HepG2 (cell line): ENCODE data around the gene NPIPB6. TPM values are rescaled to one million over a fixed set of nuclear protein-coding genes. Genes with fewer than 3 reads are reported as not detected.
A peak's percentile ranks its signal among the peaks of the same experiment; 100 is the strongest.

ENCODE experiments used
- ASH2L ChIP-seq: fragments of 300-600, 200-600 bp; sonication (generic); IDR thresholded peaks from 2 replicates; pipeline ENCODE4 v1.7.0; 2017; ENCODE audit warnings: low read depth, mild to moderate bottlenecking, moderate library complexity, mixed read lengths, low read length; ENCODE audit not compliant: insufficient read length
- CEBPG ChIP-seq: IDR thresholded peaks from 2 replicates; pipeline ENCODE4 v1.6.1; 2016
- HNRNPL ChIP-seq: fragments of 200-400 bp; formaldehyde crosslinking; IDR thresholded peaks from 2 replicates; pipeline ENCODE4 v1.6.1; 2017; ENCODE audit warnings: mild to moderate bottlenecking, low read depth, low read length
- JDP2 ChIP-seq: sonication (generic); formaldehyde crosslinking; IDR thresholded peaks from 2 replicates; pipeline ENCODE4 v1.8.1; 2022; ENCODE audit warnings: missing genetic modification reagents, borderline replicate concordance
- KDM4B ChIP-seq: sonication (generic); formaldehyde crosslinking; IDR thresholded peaks from 2 replicates; pipeline ENCODE4 v1.4.0; 2020; ENCODE audit warnings: missing genetic modification reagents
- NBN ChIP-seq: fragments of 450-650 bp; conservative IDR thresholded peaks from 2 replicates; pipeline ENCODE4 v1.6.1; 2017
- NFIB ChIP-seq: sonication (generic); formaldehyde crosslinking; IDR thresholded peaks from 2 replicates; pipeline ENCODE4 v1.9.0; 2021; ENCODE audit warnings: missing genetic modification reagents, mild to moderate bottlenecking, borderline replicate concordance
- POLR2G ChIP-seq: fragments of 200-400 bp; formaldehyde crosslinking; IDR thresholded peaks from 2 replicates; pipeline ENCODE4 v1.6.1; 2018; ENCODE audit warnings: mild to moderate bottlenecking, low read depth, low read length, moderate library complexity
- RAD21 ChIP-seq: fragments of 450-650 bp; formaldehyde crosslinking; IDR thresholded peaks from 2 replicates; pipeline ENCODE4 v1.5.0; 2020; ENCODE audit warnings: mild to moderate bottlenecking
- RBM22 ChIP-seq: fragments of 200-400 bp; formaldehyde crosslinking; optimal IDR thresholded peaks from 2 replicates; pipeline ENCODE3; 2017; ENCODE audit warnings: mild to moderate bottlenecking, low read length, moderate library complexity
- RNF2 ChIP-seq: fragments of 450-650 bp; conservative IDR thresholded peaks from 2 replicates; pipeline ENCODE4 v1.6.1; 2016; ENCODE audit warnings: low read depth
- SP5 ChIP-seq: IDR thresholded peaks from 2 replicates; pipeline ENCODE4 v1.6.1; 2016; ENCODE audit warnings: low read depth, borderline replicate concordance
- ZKSCAN1 ChIP-seq: fragments of 150-350 bp; IDR thresholded peaks from 2 replicates; pipeline ENCODE4 v1.6.1; 2014; ENCODE audit warnings: low read length
- ZNF543 ChIP-seq: sonication (generic); formaldehyde crosslinking; IDR thresholded peaks from 2 replicates; pipeline ENCODE4 v1.4.0; 2020; ENCODE audit warnings: mild to moderate bottlenecking, missing genetic modification reagents
- ZNF768 ChIP-seq: sonication (generic); formaldehyde crosslinking; IDR thresholded peaks from 2 replicates; pipeline ENCODE4 v1.4.0; 2020; ENCODE audit warnings: missing genetic modification reagents
- ZNF841 ChIP-seq: sonication (generic); formaldehyde crosslinking; IDR thresholded peaks from 2 replicates; pipeline ENCODE4 v1.8.1; 2023; ENCODE audit warnings: missing genetic modification reagents, borderline replicate concordance
- polyA plus RNA-seq, 8 experiments: library from polyadenylated mRNA; depleted of rRNA in 3 of 8; stranded (reverse) in 7 of 8; unstranded in 1 of 8; fragments of >200 nt; fragmentation: Illumina TruSeq in 4 of 8; extraction: Trizol in 4 of 8; gene quantifications; 2 replicates each; pipeline versions ENCODE4 v1.2.1 to v1.2.3, GENCODE V29; 2011 to 2016; ENCODE audit warnings: low read depth in 4 of 8, missing spikeins in 1 of 8, mixed read lengths in 1 of 8; ENCODE audit not compliant: insufficient read depth in 1 of 8
- total RNA-seq, 5 experiments: library from RNA; depleted of rRNA; stranded (reverse); fragments of >200 nt; fragmentation: Illumina TruSeq; extraction: Trizol; gene quantifications; 2 replicates each; pipeline ENCODE4 v1.2.3, GENCODE V29; 2016; ENCODE audit warnings: low read depth in 1 of 5
- TF ChIP-seq, protein P1 (sequence below): sonication (generic); formaldehyde crosslinking; IDR thresholded peaks from 2 replicates; pipeline ENCODE4 v1.4.0; 2020; ENCODE audit warnings: missing genetic modification reagents
- TF ChIP-seq, protein P2 (sequence below): sonication (generic); formaldehyde crosslinking; IDR thresholded peaks from 2 replicates; pipeline ENCODE4; 2020; ENCODE audit warnings: missing genetic modification reagents, mild to moderate bottlenecking, borderline replicate concordance
- TF ChIP-seq, protein P3 (sequence below): sonication (generic); formaldehyde crosslinking; IDR thresholded peaks from 2 replicates; pipeline ENCODE4 v1.4.0; 2020; ENCODE audit warnings: mild to moderate bottlenecking, missing genetic modification reagents
- TF ChIP-seq, protein P4 (sequence below): sonication (generic); formaldehyde crosslinking; IDR thresholded peaks from 2 replicates; pipeline ENCODE4 v1.4.0; 2020; ENCODE audit warnings: mild to moderate bottlenecking, missing genetic modification reagents, borderline replicate concordance

NPIPB6 gene
- total and polyA plus RNA-seq, 2 of the 13 experiments (the other 11 are each of a cell fraction or from before 2014, with no cell fraction given): 0.25 TPM; not detected in 1

DNA sequence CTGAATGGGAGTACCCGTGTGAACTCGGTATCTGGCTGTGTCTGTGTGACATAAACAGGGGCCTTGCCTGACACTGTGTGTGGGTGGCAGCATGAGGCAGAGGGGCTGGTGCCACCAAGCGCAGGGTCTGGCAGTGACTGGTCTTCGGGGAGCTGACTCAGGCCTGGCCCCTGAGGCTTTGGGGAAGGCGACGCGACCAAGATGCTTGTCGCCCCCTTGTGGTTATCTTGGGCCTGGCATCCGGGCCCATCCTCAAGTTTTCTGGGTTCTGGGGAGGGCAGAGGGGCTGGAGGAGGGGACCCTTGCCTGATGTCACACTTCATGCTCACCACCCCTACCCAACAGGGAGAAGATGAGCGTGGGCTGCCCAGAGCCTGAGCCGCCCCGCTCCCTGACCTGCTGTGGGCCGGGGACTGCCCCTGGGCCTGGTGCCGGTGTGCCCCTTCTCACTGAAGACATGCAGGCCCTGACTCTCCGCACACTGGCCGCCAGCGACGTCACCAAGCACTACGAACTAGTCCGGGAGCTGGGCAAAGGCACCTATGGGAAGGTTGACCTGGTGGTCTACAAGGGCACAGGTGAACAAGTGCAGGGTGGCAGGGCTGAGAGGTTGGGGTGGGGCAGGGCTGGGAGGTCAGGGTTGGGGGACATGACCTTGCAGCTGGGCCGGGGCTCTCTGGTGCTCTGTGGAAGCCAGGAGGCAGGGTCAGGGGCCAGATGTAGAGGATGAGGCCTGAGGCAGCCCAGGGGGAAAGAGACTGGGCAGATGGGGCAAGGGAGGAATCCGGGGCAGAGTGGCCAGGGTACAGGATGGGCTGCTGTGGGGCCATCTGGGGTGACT lies 46.0 kb downstream of the NPIPB6 start (continued):
- TF ChIP-seq, protein P1, sequence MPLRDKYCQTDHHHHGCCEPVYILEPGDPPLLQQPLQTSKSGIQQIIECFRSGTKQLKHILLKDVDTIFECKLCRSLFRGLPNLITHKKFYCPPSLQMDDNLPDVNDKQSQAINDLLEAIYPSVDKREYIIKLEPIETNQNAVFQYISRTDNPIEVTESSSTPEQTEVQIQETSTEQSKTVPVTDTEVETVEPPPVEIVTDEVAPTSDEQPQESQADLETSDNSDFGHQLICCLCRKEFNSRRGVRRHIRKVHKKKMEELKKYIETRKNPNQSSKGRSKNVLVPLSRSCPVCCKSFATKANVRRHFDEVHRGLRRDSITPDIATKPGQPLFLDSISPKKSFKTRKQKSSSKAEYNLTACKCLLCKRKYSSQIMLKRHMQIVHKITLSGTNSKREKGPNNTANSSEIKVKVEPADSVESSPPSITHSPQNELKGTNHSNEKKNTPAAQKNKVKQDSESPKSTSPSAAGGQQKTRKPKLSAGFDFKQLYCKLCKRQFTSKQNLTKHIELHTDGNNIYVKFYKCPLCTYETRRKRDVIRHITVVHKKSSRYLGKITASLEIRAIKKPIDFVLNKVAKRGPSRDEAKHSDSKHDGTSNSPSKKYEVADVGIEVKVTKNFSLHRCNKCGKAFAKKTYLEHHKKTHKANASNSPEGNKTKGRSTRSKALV (CRISPR knock-in tag): no peak
- TF ChIP-seq POLR2G (no peak), RBM22 (no peak), NBN (no peak), KDM4B (no peak), CEBPG (CRISPR knock-in tag) (no peak), HNRNPL (peak; percentile 72; the same call in 1 of the 2 replicates), ZNF543 (CRISPR knock-in tag) (no peak), JDP2 (CRISPR knock-in tag) (no peak), ASH2L (no peak), ZKSCAN1 (no peak), RAD21 (CRISPR knock-in tag) (peak; percentile 80), SP5 (no peak), ZNF841 (CRISPR knock-in tag) (no peak), NFIB (CRISPR knock-in tag) (no peak), ZNF768 (0 out of 2 replicates have a peak, but pooled peaks have one; percentile 27), RNF2 (0 out of 2 replicates have a peak, but pooled peaks have one; percentile 26)
- TF ChIP-seq, protein P2, sequence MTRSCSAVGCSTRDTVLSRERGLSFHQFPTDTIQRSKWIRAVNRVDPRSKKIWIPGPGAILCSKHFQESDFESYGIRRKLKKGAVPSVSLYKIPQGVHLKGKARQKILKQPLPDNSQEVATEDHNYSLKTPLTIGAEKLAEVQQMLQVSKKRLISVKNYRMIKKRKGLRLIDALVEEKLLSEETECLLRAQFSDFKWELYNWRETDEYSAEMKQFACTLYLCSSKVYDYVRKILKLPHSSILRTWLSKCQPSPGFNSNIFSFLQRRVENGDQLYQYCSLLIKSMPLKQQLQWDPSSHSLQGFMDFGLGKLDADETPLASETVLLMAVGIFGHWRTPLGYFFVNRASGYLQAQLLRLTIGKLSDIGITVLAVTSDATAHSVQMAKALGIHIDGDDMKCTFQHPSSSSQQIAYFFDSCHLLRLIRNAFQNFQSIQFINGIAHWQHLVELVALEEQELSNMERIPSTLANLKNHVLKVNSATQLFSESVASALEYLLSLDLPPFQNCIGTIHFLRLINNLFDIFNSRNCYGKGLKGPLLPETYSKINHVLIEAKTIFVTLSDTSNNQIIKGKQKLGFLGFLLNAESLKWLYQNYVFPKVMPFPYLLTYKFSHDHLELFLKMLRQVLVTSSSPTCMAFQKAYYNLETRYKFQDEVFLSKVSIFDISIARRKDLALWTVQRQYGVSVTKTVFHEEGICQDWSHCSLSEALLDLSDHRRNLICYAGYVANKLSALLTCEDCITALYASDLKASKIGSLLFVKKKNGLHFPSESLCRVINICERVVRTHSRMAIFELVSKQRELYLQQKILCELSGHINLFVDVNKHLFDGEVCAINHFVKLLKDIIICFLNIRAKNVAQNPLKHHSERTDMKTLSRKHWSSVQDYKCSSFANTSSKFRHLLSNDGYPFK: no peak
- TF ChIP-seq, protein P3, sequence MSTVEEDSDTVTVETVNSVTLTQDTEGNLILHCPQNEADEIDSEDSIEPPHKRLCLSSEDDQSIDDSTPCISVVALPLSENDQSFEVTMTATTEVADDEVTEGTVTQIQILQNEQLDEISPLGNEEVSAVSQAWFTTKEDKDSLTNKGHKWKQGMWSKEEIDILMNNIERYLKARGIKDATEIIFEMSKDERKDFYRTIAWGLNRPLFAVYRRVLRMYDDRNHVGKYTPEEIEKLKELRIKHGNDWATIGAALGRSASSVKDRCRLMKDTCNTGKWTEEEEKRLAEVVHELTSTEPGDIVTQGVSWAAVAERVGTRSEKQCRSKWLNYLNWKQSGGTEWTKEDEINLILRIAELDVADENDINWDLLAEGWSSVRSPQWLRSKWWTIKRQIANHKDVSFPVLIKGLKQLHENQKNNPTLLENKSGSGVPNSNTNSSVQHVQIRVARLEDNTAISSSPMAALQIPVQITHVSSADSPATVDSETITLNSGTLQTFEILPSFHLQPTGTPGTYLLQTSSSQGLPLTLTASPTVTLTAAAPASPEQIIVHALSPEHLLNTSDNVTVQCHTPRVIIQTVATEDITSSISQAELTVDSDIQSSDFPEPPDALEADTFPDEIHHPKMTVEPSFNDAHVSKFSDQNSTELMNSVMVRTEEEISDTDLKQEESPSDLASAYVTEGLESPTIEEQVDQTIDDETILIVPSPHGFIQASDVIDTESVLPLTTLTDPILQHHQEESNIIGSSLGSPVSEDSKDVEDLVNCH (CRISPR knock-in tag): no peak
- TF ChIP-seq, protein P4, sequence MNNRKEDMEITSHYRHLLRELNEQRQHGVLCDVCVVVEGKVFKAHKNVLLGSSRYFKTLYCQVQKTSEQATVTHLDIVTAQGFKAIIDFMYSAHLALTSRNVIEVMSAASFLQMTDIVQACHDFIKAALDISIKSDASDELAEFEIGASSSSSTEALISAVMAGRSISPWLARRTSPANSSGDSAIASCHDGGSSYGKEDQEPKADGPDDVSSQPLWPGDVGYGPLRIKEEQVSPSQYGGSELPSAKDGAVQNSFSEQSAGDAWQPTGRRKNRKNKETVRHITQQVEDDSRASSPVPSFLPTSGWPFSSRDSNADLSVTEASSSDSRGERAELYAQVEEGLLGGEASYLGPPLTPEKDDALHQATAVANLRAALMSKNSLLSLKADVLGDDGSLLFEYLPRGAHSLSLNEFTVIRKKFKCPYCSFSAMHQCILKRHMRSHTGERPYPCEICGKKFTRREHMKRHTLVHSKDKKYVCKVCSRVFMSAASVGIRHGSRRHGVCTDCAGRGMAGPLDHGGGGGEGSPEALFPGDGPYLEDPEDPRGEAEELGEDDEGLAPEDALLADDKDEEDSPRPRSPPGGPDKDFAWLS (CRISPR knock-in tag): 0 out of 2 replicates have a peak, but pooled peaks have one; percentile 17
